ENCODE results near the gene HTN3.
"Not testable (repeated sequence)": the region's sequence is repeated elsewhere in the genome, so short reads cannot be mapped to it uniquely, and the experiment has no call there.

HTN3 gene

DNA sequence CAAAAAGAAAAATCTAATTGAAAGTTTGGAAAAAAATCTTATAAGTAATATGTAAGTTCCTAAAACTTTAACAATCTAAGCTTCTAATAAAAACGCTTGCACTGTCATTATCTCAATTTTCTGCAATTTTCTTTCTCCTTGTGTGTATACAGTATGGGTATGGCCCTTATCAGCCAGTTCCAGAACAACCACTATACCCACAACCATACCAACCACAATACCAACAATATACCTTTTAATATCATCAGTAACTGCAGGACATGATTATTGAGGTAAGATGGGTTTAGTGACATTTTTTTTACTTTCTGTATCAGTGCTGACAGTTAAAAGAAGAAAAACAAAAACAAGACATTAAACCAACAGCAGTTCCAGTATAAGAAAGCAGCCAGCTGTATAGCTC lies 27.5 kb upstream of the HTN3 start:
- no peak for DNase-seq (ENCODE audit: low read depth)
- no peak overlapping the region for H3K4me3 ChIP-seq (ENCODE audit: low read depth, low read length)
- TF ChIP-seq, protein P1, sequence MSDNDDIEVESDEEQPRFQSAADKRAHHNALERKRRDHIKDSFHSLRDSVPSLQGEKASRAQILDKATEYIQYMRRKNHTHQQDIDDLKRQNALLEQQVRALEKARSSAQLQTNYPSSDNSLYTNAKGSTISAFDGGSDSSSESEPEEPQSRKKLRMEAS (IDR thresholded peaks at IDR 0.05; ENCODE audit: low read depth, low read length) = no peak
- TF ChIP-seq POLR2A (IDR thresholded peaks at IDR 0.05; ENCODE audit: extremely low read depth, insufficient read length) (no peak), MYC (IDR thresholded peaks at IDR 0.05; ENCODE audit: low read depth, low read length) (no peak)
- TF ChIP-seq, protein P2, sequence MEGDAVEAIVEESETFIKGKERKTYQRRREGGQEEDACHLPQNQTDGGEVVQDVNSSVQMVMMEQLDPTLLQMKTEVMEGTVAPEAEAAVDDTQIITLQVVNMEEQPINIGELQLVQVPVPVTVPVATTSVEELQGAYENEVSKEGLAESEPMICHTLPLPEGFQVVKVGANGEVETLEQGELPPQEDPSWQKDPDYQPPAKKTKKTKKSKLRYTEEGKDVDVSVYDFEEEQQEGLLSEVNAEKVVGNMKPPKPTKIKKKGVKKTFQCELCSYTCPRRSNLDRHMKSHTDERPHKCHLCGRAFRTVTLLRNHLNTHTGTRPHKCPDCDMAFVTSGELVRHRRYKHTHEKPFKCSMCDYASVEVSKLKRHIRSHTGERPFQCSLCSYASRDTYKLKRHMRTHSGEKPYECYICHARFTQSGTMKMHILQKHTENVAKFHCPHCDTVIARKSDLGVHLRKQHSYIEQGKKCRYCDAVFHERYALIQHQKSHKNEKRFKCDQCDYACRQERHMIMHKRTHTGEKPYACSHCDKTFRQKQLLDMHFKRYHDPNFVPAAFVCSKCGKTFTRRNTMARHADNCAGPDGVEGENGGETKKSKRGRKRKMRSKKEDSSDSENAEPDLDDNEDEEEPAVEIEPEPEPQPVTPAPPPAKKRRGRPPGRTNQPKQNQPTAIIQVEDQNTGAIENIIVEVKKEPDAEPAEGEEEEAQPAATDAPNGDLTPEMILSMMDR (IDR thresholded peaks at IDR 0.05; ENCODE audit: low read depth, low read length) = no peak

DNA sequence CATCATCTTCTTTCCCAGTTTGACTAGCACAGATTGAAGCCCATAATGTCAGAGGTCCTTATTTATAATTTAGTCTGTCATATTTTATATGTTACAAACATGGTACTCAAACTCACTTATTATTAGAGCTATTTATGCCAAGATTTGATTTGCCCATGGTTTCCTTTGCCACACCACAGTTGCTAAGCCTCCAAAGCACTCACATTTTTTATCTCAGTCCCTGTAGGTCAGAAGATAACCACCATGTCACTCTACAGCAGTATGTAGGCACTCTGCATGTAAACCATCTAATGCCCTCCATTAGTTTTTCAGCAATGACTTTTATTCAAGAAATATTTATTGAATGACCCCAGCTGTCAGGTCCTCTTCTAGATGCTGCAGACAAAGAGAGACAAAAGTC lies 25.8 kb upstream of the HTN3 start:
- H3K4me3 ChIP-seq (ENCODE audit: low read depth, low read length) = no peak overlapping the region
- TF ChIP-seq, protein P1 (IDR thresholded peaks at IDR 0.05; ENCODE audit: low read depth, low read length) = no peak
- TF ChIP-seq, protein P2 (IDR thresholded peaks at IDR 0.05; ENCODE audit: low read depth, low read length) = no peak
- no peak for TF ChIP-seq POLR2A (IDR thresholded peaks at IDR 0.05; ENCODE audit: extremely low read depth, insufficient read length)
- TF ChIP-seq MYC (IDR thresholded peaks at IDR 0.05; ENCODE audit: low read depth, low read length) = no peak
- no peak for DNase-seq (ENCODE audit: low read depth)

DNA sequence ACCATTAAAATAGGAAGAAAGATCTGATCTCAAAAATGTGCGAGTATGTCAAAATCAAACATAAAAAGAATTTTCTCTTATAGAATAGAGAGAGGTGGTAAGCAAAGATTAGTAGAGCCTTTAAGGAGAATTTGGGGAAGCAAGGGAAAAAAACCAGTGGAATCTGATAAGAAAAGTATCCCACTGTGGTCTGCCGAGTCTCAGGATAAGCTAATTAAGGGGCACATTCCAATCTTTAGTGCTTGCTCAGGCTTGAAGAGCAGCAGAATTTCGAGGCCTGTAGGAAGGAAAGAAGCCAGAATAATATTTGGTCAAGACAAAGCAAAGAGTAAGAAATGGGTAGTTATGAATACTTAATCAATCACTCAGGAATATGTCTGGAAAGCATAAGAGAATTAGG lies 19.5 kb upstream of the HTN3 start:
- H3K4me3 ChIP-seq (ENCODE audit: low read depth, low read length) = no peak overlapping the region
- no peak for DNase-seq (ENCODE audit: low read depth)
- TF ChIP-seq POLR2A (IDR thresholded peaks at IDR 0.05; ENCODE audit: extremely low read depth, insufficient read length) = no peak
- no peak for TF ChIP-seq MYC (IDR thresholded peaks at IDR 0.05; ENCODE audit: low read depth, low read length)
- TF ChIP-seq, protein P2 (IDR thresholded peaks at IDR 0.05; ENCODE audit: low read depth, low read length) = no peak
- TF ChIP-seq, protein P1 (IDR thresholded peaks at IDR 0.05; ENCODE audit: low read depth, low read length) = no peak

DNA sequence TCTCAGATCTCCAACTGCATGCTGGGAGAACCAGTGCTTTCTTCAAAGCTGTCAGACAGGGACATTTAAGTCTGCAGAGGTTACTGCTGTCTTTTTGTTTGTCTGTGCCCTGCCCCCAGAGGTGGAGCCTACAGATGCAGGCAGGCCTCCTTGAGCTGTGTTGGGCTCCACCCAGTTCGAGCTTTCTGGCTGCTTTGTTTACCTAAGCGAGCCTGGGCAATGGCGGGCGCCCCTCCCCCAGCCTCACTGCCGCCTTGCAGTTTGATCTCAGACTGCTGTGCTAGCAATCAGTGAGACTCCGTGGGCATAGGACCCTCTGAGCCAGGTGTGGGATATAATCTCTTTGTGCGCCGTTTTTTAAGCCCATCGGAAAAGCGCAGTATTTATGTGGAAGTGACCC lies 9.3 kb upstream of the HTN3 start:
- H3K4me3 ChIP-seq (ENCODE audit: low read depth, low read length); DNase-seq (ENCODE audit: low read depth): not testable (repeated sequence)

DNA sequence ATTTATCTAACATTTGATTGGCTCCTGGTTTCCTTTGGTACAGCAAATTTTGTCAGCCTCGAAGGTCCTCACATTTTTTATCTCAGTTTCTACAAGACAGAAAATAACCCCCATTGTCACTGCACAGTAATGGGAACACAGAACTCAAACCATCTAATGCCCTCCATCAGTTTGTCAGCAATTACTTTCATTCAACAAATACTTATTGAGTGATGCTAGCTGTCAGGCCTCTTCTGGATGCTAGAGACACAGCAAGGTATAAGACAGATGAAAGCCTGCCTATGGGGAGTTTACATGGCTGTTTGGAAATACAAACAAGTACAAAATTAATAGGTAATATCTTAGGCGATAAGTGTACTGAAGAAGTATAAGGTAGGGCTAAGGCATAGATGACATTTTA lies 5.0 kb upstream of the HTN3 start:
- no peak for DNase-seq (ENCODE audit: low read depth)
- TF ChIP-seq, protein P2 (IDR thresholded peaks at IDR 0.05; ENCODE audit: low read depth, low read length) = no peak
- TF ChIP-seq MYC (IDR thresholded peaks at IDR 0.05; ENCODE audit: low read depth, low read length) = no peak
- TF ChIP-seq, protein P1 (IDR thresholded peaks at IDR 0.05; ENCODE audit: low read depth, low read length) = no peak
- no peak for TF ChIP-seq POLR2A (IDR thresholded peaks at IDR 0.05; ENCODE audit: extremely low read depth, insufficient read length)
- H3K4me3 ChIP-seq (ENCODE audit: low read depth, low read length) = no peak overlapping the region

DNA sequence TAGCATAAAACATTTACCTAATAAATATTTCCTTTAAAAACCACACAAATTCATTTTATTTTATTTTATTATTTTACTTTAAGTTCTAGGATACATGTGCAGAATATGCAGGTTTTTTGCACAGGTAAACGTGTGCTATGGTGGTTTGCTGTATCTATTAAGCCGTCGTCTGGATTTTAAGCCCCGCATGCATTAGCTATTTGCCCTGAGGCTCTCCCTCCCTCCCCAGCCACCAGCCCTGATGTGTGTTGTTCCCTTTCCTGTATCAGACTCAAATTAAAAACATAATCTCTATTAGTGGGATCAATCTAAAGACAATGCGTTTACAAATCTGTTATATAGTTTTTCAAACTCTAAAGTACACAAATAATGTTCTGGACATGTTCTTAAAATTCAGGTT lies 1.2 kb upstream of the HTN3 start:
- no peak overlapping the region for H3K4me3 ChIP-seq (ENCODE audit: low read depth, low read length)
- DNase-seq (ENCODE audit: low read depth) = no peak
- TF ChIP-seq, protein P1 (IDR thresholded peaks at IDR 0.05; ENCODE audit: low read depth, low read length) = no peak
- no peak for TF ChIP-seq MYC (IDR thresholded peaks at IDR 0.05; ENCODE audit: low read depth, low read length)
- no peak for TF ChIP-seq POLR2A (IDR thresholded peaks at IDR 0.05; ENCODE audit: extremely low read depth, insufficient read length)
- TF ChIP-seq, protein P2 (IDR thresholded peaks at IDR 0.05; ENCODE audit: low read depth, low read length) = no peak

DNA sequence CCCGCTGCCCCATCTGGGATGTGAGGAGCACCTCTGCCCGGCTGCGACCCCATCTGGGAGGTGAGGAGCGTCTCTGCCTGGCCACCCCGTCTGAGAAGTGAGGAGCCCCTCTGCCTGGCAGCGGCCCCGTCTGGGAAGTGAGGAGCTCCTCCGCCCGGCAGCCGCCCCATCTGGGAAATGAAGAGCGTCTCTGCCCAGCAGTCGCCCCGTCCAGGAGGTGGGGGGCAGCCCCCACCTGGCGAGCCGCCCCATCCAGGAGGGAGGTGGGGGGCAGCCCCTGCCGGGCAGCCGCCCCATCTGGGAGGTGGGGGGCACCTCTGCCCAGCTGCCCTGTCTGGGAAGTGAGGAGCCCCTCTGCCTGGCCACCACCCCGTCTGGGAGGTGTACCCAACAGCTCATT lies 9.3 kb downstream of the HTN3 start:
- H3K4me3 ChIP-seq (ENCODE audit: low read depth, low read length); DNase-seq (ENCODE audit: low read depth): not testable (repeated sequence)

DNA sequence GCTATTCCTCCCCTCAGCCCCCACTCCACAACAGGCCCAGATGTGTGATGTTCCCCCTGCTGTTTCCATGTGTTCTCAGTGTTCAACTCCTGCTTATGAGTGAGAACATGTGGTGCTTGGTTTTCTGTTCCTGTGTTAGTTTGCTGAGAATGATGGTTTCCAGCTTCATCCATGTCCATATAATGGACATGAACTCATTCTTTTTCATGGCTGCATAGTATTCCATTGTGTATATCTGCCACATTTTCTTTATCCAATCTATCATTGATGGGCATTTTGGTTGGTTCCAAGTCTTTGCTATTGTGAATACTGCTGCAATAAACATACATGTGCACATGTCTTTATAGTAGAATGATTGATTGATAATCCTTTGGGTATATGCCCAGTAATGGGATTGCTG lies 11.7 kb downstream of the HTN3 start:
- DNase-seq (ENCODE audit: low read depth); H3K4me3 ChIP-seq (ENCODE audit: low read depth, low read length): not testable (repeated sequence)
